Smooth muscle cell of the brain vasculature (primary cell): ENCODE measurements around the gene FAM50A.

Experiments used
- DNase-seq: peaks from one replicate; pipeline ENCODE4 v3.0.0-alpha.2; 2012; ENCODE audit warnings: low read depth, low spot score

The FAM50A gene

GRCh38 chrX:154465601-154466000 lies 21.7 kb downstream of the FAM50A start:
- no peak for DNase-seq

GRCh38 chrX:154466036-154466435 lies 22.1 kb downstream of the FAM50A start:
- DNase-seq = no peak

- DNase-seq = no peak
Observed at GRCh38 chrX:154466907-154467306, 23.0 kb downstream of the FAM50A start.

- DNase-seq = no peak
Observed at GRCh38 chrX:154467556-154467955, 23.6 kb downstream of the FAM50A start.

GRCh38 chrX:154468217-154468616 lies 24.3 kb downstream of the FAM50A start:
- no peak for DNase-seq

GRCh38 chrX:154469114-154469513 lies 25.2 kb downstream of the FAM50A start:
- DNase-seq = no peak

- no peak for DNase-seq
Observed at GRCh38 chrX:154469880-154470279, 25.9 kb downstream of the FAM50A start.

- DNase-seq = no peak
Observed at GRCh38 chrX:154470434-154470833, 26.5 kb downstream of the FAM50A start.

- DNase-seq = no peak
Observed at GRCh38 chrX:154470914-154471568, 27.1 kb downstream of the FAM50A start.

GRCh38 chrX:154471839-154472684 lies 28.1 kb downstream of the FAM50A start:
- no peak for DNase-seq

GRCh38 chrX:154472685-154473632 lies 29.0 kb downstream of the FAM50A start:
- no peak for DNase-seq

- no peak for DNase-seq
Observed at GRCh38 chrX:154473683-154474082, 29.7 kb downstream of the FAM50A start.

GRCh38 chrX:154476821-154477220 lies 32.9 kb downstream of the FAM50A start:
- no peak for DNase-seq

- no peak for DNase-seq
Observed at GRCh38 chrX:154477891-154478477, 34.0 kb downstream of the FAM50A start.

- peak; percentile 58 for DNase-seq
Observed at GRCh38 chrX:154478728-154479622, 35.0 kb downstream of the FAM50A start, which contains the start of gene LAGE3. Gene LAGE3 (minus strand): TSS chrX:154479281. CDS start chrX:154478915, 366 bp downstream.

GRCh38 chrX:154481195-154481594 lies 37.3 kb downstream of the FAM50A start:
- DNase-seq = no peak

- DNase-seq = no peak
Observed at GRCh38 chrX:154481911-154482601, 38.1 kb downstream of the FAM50A start.

- no peak for DNase-seq
Observed at GRCh38 chrX:154482786-154483185, 38.8 kb downstream of the FAM50A start.

- DNase-seq = no peak
Observed at GRCh38 chrX:154483325-154483724, 39.4 kb downstream of the FAM50A start.
